Measurements from ENCODE around the gene XIRP1. TPM values are rescaled to one million over a fixed set of nuclear protein-coding genes. Genes with fewer than 3 reads are reported as not detected.

The XIRP1 gene
- total RNA-seq, 2 experiments from 2014 or later, result not detected

DNA sequence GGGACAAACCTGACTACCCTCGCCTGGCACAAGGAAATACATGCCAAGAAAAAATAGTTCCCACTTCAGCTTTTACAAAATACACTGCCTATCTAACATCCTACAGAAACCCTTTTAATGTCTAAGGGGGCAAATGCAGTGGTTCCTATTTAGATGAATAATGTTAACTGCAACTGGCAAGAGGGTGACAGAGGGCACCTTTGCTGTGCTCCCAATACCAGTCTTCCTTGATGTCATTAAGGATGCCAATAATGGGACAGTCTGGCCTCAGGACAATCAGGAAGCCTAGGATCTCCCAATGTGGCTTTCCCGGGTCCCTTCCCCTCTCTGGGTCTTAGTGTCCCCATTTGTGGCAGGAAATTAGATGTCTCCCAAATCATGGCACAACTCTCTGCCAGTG, 53.0 kb downstream of the XIRP1 start:
- CTCF ChIA-PET (ENCODE audit: unreplicated experiment), result no interaction called here
- intact Hi-C loops (cut with micrococcal nuclease; ENCODE audit: unreplicated experiment), result no loop called here
- DNase-seq (ENCODE audit: low spot score), result no peak
- H2AFZ ChIP-seq (ENCODE audit: low read length), result no peak overlapping the region
- H3K79me2 ChIP-seq (ENCODE audit: insufficient read depth, low read depth, low read length), result no peaks in the 10 kb centered on the region
- TF ChIP-seq, protein P1, sequence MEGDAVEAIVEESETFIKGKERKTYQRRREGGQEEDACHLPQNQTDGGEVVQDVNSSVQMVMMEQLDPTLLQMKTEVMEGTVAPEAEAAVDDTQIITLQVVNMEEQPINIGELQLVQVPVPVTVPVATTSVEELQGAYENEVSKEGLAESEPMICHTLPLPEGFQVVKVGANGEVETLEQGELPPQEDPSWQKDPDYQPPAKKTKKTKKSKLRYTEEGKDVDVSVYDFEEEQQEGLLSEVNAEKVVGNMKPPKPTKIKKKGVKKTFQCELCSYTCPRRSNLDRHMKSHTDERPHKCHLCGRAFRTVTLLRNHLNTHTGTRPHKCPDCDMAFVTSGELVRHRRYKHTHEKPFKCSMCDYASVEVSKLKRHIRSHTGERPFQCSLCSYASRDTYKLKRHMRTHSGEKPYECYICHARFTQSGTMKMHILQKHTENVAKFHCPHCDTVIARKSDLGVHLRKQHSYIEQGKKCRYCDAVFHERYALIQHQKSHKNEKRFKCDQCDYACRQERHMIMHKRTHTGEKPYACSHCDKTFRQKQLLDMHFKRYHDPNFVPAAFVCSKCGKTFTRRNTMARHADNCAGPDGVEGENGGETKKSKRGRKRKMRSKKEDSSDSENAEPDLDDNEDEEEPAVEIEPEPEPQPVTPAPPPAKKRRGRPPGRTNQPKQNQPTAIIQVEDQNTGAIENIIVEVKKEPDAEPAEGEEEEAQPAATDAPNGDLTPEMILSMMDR (conservative IDR thresholded peaks at IDR 0.05; ENCODE audit: low read length), result no peak
- no peak for TF ChIP-seq EZH2phosphoT487 (IDR thresholded peaks at IDR 0.05; ENCODE audit: borderline replicate concordance, low read depth, low read length)
- POLR2A ChIA-PET, result no interaction called here
- no TSS peak for BruUV-seq (replicated peaks)
- H4K20me1 ChIP-seq (ENCODE audit: insufficient read depth, low read length), result no peaks in the 10 kb centered on the region
- no peak overlapping the region for H3K4me3 ChIP-seq (ENCODE audit: low read depth, low read length, poor library complexity, severe bottlenecking)
- H3K36me3 ChIP-seq (ENCODE audit: insufficient read depth, low read length), result peaks cover 66% of the 10 kb centered on the region
- H3K9me2 ChIP-seq (ENCODE audit: insufficient read depth, low read length), result no peaks in the 10 kb centered on the region
- H3K9me3 ChIP-seq (ENCODE audit: low read length), result no peaks in the 10 kb centered on the region
- no peak overlapping the region for H3K4me2 ChIP-seq (ENCODE audit: low read length)
- no peak overlapping the region for H3K27ac ChIP-seq (ENCODE audit: low read depth, low read length, poor library complexity, severe bottlenecking)
- peaks cover 22% of the 10 kb centered on the region for H3K4me1 ChIP-seq (ENCODE audit: insufficient read depth, low read length, poor library complexity, severe bottlenecking)

DNA sequence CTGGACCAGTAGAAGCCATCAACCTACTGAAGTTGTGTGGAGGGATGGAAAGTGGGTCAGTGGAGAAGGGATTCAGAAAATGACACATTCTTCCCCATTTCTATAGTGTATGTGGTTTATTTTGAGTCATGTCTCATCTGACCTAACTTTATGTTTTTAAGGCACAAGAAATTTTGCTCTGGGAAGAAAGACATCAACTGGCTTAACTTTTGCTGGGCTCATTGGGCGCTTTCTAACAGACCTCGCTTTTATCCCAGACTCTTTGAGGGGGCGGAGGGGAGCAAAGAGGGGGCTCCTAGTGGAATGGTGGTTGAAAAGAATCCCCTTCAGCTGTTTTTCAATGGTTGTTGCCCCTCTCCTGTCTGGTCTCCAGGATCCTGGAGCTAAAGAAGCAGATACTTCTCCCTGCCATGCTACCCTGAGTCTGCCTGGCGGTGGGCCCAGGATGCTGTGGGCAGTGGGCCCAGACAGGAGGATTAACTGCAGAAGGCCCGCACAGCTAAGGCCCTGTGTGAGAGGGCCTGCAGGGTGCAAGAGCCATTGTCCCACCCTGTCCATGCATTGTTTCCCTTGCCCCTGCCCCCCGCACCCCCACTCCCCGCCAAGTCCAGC, 53.5 kb downstream of the XIRP1 start:
- H3K36me3 ChIP-seq (ENCODE audit: insufficient read depth, low read length), result peaks cover 61% of the 10 kb centered on the region
- intact Hi-C loops (cut with micrococcal nuclease; ENCODE audit: unreplicated experiment), result no loop called here

More for the DNA sequence above, 53.5 kb downstream of the XIRP1 start:
- ChIA-PET POLR2A (no interaction called here), CTCF (ENCODE audit: unreplicated experiment) (no interaction called here)
- H3K4me2 ChIP-seq (ENCODE audit: low read length), result no peak overlapping the region
- no peak for DNase-seq (ENCODE audit: low spot score)
- H2AFZ ChIP-seq (ENCODE audit: low read length), result no peak overlapping the region
- no peak overlapping the region for H3K4me3 ChIP-seq (ENCODE audit: low read depth, low read length, poor library complexity, severe bottlenecking)
- no peaks in the 10 kb centered on the region for H3K79me2 ChIP-seq (ENCODE audit: insufficient read depth, low read depth, low read length)
- H3K9me3 ChIP-seq (ENCODE audit: low read length), result no peaks in the 10 kb centered on the region
- H4K20me1 ChIP-seq (ENCODE audit: insufficient read depth, low read length), result no peaks in the 10 kb centered on the region
- no TSS peak for BruUV-seq (replicated peaks)
- no peaks in the 10 kb centered on the region for H3K9me2 ChIP-seq (ENCODE audit: insufficient read depth, low read length)
- H3K4me1 ChIP-seq (ENCODE audit: insufficient read depth, low read length, poor library complexity, severe bottlenecking), result peaks cover 22% of the 10 kb centered on the region
- no peak overlapping the region for H3K27ac ChIP-seq (ENCODE audit: low read depth, low read length, poor library complexity, severe bottlenecking)
- no peak for TF ChIP-seq EZH2phosphoT487 (IDR thresholded peaks at IDR 0.05; ENCODE audit: borderline replicate concordance, low read depth, low read length)
- TF ChIP-seq, protein P1 (conservative IDR thresholded peaks at IDR 0.05; ENCODE audit: low read length), result no peak
